GM12891 (cell line): Measurements from ENCODE around the gene NOG.

ENCODE experiments used
- POLR2A ChIP-seq: IDR thresholded peaks from 2 replicates; pipeline ENCODE4 v1.6.1; 2011; ENCODE audit warnings: low read depth, low read length, control low read depth
- POLR2AphosphoS5 ChIP-seq: IDR thresholded peaks from 2 replicates; pipeline ENCODE4 v1.6.1; 2011; ENCODE audit warnings: low read depth, low read length, control low read depth

GRCh38 chr17:56641894-56642293 lies 48.4 kb downstream of the NOG start:
- TF ChIP-seq POLR2A: no peak
- no peak for TF ChIP-seq POLR2AphosphoS5
